ENCODE results near the gene SBF1.
"Not testable (repeated sequence)": the region's sequence is repeated elsewhere in the genome, so short reads cannot be mapped to it uniquely, and the experiment has no call there.

SBF1 gene, protein sequence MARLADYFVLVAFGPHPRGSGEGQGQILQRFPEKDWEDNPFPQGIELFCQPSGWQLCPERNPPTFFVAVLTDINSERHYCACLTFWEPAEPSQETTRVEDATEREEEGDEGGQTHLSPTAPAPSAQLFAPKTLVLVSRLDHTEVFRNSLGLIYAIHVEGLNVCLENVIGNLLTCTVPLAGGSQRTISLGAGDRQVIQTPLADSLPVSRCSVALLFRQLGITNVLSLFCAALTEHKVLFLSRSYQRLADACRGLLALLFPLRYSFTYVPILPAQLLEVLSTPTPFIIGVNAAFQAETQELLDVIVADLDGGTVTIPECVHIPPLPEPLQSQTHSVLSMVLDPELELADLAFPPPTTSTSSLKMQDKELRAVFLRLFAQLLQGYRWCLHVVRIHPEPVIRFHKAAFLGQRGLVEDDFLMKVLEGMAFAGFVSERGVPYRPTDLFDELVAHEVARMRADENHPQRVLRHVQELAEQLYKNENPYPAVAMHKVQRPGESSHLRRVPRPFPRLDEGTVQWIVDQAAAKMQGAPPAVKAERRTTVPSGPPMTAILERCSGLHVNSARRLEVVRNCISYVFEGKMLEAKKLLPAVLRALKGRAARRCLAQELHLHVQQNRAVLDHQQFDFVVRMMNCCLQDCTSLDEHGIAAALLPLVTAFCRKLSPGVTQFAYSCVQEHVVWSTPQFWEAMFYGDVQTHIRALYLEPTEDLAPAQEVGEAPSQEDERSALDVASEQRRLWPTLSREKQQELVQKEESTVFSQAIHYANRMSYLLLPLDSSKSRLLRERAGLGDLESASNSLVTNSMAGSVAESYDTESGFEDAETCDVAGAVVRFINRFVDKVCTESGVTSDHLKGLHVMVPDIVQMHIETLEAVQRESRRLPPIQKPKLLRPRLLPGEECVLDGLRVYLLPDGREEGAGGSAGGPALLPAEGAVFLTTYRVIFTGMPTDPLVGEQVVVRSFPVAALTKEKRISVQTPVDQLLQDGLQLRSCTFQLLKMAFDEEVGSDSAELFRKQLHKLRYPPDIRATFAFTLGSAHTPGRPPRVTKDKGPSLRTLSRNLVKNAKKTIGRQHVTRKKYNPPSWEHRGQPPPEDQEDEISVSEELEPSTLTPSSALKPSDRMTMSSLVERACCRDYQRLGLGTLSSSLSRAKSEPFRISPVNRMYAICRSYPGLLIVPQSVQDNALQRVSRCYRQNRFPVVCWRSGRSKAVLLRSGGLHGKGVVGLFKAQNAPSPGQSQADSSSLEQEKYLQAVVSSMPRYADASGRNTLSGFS (N-terminal part only)

DNA sequence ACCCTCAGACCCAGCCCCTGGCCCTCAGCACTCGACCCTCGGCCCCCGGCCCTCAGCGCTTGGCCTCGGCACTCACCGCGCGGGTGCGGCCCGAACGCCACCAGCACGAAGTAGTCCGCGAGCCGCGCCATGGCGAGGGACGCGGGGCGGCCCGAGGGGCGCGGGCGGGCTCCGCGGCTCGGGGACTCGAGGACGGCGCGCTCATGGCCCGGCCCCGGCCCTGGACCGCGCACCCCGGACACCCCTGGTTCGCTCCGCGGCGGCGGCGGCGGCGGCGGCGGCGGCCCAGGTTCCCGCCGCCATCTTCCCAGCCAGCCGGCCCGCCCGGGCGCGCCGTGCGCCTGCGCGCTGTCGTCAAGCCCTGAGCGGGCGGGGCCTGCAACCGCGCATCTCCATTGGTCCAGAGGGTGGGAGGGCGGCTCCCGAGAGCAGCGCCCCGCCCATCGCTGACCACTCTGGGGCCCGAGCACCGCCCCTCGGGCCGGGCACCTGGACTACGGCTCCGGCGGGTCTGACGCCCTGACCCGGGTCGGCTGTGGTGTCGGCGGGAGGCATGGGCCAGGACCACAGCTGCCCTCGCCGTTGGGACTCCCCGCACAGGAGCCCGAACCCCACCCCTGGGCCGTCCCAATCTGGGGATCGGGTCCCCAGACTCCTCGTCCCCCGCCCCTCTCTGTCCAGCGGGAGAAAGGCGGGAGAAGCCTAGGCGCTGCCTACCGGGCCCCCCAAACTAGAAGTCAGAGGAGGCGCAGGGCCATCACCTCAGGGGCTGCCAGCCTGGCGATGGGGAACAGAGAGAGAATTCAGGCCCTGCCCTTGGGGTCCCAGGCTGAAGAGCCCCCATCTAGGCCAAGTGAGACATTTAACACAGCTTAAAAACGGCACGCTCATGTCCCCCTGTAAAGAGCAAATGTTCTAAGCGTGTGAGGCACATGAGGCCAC lies at the start of gene SBF1:
Gene SBF1 (minus strand): TSS at position 326 of the 942 bp plus-strand sequence. CDS start 195 bp downstream, at position 131.
- peak; percentile 90 for DNase-seq (ENCODE audit: low spot score)

DNA sequence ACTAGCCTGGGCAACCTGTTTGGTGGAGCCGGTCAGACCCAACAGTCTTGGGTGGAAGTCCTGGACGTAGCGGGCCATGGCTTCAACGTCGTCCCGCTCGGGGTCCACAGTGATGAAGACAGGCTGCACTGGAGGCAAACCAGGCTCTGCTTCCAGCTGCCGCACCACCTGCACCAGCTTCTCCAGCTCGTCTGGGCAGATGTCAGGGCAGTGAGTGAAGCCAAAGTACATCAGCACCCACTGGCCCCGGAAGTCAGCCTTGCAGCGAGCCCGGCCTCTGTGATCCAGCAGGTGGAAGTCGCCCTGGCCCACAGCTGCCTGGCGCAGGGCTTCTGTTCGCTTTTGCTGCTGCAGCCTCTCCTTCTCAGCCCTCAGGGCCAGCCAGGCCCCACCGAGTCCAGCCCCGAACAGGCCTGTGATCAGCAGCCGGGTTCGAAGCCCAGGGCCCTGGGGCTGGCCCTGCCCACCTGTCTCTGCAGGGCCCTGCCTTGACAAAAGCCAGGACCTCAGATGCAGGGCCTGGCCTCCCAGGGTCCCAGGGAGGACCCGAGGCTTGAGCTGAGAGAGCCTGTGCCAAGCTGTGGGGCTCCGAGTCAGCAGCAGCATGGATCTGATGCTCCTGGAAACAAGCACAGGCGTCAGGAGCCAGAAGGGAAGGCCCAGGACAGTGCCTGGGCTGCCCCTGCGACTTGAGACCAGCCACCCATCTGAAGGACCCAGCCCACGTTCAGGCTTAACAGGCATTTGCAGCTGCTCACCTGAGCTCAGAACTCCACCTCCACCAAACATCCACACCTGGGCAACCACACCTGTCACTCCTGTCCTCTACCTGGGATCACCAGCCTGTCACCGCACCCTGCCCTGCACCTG lies 49.2 kb upstream of the SBF1 start:
- no peak for DNase-seq (ENCODE audit: low spot score)

DNA sequence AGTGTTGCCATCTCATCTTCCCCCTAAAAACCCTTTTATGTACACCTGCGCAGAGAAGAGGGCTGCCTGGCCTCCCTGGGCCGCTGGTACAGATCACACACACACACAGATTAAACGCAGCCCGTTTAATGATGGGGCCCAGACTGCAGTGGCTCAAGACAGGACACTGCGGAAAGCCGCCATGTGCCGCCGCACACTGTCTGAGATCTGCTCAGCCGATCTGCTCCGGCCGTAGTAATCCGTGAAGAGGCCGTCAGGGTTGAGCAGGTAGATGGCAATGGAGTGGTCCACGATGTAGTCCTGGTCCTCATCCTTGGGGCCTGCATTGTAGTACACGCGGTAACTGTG lies 48.6 kb upstream of the SBF1 start:
- DNase-seq (ENCODE audit: low spot score): no peak

DNA sequence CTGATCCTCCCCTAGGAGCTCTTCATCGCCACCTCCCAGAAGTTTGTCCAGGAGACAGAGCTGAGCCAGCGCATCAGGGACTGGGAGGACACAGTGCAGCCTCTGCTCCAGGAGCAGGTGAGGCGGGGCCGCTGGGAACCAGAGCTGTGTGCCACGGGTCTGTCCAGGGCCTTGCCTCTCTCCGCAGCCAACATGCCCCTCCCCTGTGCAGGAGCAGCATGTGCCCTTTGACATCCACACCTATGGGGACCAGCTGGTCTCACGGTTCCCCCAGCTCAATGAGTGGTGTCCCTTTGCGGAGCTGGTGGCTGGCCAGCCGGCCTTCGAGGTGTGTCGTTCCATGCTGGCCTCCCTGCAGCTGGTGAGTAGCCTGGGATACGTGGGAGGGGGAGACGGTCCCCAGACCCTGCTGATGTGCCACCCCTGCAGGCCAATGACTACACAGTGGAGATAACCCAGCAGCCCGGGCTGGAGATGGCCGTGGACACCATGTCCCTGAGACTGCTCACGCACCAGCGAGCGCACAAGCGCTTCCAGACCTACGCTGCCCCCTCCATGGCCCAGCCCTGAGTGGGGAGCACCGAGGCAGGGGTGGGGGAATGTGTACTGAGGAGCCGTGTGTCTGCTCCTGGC lies 48.1 kb upstream of the SBF1 start:
- DNase-seq (ENCODE audit: low spot score): no peak

DNA sequence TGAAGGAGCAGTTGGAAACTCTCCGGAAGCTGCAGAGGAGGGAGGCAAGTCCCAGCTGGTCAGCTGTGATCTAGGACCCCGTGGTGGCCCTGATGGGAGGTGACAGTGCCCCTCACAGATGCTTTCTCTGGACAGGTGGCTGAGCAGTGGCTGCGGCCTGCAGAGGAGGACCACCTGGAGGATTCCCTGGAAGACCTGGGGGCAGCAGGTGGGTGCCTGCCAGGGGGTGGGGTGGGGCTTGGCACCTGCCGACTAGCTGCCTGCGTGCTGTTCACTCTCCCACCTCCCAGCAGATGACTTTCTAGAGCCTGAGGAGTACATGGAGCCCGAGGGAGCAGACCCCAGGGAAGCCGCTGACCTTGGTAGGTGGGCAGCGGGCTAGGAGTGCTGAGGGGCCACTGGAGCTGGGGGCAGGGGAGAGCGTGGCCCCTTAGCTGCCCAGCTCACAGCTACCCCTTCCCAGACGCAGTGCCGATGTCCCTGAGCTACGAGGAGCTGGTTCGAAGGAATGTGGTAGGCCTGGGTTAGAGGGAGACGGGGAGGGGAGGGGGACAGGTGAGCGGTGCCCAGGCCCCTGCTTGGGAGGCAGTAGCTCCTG lies 47.5 kb upstream of the SBF1 start:
- no peak for DNase-seq (ENCODE audit: low spot score)

DNA sequence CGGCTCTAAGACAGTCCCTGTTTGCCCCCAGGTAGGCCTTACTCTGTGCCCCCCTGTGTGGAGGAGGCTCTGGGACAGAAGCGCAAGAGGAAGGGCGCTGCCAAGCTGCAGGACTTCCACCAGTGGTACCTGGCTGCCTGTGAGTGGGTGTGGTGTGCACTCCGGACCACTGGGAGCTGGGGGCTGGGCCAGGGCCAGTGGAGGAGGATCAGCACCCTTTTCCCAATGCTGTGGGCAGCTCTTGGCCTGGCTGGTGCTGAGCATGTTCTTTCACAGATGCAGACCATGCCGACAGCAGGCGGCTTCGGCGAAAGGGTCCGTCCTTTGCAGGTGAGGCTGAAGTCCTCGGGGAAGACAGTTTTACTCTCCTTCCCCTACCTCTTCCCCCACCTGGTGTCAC lies 46.9 kb upstream of the SBF1 start:
- no peak for DNase-seq (ENCODE audit: low spot score)

DNA sequence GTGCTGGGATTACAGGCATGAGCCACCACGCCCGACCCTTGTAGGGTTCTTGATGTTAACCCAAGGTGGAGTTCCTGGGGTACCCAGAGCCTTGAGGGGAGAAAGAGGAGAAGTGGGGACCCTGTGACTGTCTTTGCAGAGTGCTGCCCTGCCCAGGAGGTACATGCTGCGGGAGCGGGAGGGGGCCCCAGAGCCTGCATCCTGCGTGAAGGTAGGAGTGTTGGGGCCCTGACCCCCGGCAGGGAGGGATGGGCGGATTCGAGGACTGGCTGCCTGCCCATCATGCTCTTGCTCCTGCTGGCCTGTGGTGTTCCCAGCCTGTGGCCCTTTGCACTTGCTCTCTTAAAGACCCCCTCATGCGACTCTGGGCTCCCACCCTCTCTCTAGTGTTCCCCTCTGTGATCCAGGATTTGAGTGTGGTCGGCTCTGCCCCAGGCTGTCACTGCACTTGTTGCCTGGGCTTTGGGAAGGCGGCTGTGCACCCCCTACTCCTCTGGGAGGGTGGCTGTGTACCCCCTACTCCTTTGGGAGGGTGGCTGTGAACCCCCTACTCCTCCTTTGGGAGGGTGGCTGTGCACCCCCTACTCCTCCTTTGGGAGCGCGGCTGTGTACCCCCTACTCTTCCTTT lies 46.1 kb upstream of the SBF1 start:
- no peak for DNase-seq (ENCODE audit: low spot score)

DNA sequence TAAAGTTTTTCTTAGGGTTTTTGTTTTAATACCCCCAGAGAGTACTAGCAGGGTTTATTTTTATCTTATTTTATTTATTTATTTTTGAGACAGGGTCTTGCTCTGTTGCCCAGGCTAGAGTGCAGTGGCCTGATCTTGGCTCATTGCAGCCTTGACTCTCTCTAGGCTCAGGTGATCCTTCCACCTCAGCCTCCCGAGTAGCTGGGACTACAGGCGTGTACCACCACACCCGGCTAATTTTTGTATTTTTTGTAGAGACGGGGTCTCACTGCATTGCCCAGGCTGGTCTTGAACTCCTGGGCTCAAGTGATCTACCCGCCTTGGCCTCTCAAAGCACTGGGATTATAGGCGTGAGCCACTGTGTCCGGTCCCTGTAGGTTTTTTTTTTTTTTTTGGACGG lies 45.3 kb upstream of the SBF1 start:
- not testable (repeated sequence) for DNase-seq (ENCODE audit: low spot score)

DNA sequence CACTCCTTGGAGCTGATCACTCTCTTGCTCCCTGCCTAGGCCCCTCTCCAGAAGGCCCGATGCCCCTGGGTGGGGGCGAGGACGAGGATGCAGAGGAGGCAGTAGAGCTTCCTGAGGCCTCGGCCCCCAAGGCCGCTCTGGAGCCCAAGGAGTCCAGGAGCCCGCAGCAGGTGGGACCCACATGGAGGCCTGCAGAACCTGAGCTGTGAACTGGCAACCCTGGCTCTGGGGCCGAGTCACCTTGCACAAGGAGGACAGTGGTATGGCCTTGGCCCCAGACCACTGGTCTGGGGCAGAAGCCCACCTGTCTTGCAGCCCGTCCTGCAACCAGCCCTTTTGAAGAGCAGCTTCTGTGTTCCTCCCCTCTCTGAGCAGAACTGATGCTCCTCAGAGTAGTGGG lies 44.3 kb upstream of the SBF1 start:
- DNase-seq (ENCODE audit: low spot score): no peak

DNA sequence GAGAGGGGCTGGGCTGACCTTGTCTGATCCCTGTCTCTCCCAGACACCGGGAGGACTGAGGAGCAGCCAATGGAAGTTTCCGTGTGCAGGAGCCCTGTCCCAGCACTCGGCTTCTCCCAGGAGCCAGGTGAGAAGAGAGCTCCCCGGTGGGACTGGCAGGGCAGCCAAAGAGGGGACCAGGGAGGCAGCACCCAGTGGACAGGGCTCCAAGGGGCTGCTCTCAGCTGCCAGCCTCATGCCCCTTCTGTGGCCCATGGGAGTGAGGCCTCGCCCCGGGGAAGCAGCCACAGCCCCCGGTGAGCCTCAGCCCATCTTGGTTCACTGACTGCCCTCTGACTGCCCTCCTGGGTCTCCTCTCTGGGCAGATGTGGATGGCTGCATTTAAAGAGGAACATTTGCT lies 43.8 kb upstream of the SBF1 start:
- DNase-seq (ENCODE audit: low spot score): no peak

DNA sequence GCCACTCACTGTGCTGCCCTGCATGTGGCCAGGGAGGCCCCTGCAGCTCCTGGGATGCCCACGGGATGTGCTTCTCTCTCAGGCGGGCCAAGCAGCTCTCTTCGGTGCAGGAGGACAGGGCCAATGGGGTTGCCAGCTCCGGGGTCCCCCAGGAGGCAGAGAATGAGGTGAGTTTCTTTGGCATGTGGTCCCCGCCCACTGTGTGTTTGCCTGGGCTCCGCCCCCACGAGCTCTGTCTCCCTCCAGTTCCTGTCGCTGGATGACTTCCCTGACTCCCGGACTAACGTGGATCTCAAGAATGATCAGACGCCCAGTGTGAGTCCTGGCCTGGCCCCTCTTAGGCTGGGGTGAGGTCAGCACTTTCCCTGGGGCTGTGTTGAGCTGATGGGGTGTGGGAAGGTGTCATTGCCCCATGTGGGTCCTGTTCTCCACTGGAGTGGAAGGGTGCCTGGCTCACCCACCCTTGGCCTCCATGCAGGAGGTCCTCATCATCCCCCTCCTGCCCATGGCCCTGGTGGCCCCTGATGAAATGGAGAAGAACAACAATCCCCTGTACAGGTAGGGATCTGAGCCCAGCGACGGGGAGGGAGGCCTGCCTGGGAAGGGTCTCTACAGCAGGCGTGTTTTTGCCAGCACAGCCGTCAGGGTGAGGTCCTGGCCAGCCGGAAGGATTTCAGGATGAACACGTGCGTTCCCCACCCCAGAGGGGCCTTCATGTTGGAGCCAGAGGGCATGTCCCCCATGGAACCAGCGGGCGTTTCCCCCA lies 42.8 kb upstream of the SBF1 start:
- DNase-seq (ENCODE audit: low spot score): no peak

DNA sequence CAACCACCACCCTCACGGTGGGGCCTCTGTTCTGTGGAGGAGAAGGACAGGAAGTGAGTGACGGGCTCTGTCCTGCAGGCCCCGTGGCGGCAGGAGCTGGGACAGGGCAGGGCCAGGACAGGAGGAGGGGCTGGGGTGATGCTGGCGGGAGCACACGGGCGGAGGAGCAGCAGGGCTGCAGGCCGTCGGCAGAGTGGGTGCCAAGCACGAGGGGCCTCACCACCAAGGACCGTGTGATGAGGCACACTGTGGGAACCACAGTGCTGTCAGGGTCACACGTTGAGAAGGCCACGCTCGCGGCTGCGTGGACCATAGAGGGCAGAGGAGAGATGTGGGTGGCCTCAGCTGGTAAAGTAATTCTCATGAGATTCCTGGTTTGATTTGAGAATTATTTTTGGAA lies 42.1 kb upstream of the SBF1 start:
- no peak for DNase-seq (ENCODE audit: low spot score)

DNA sequence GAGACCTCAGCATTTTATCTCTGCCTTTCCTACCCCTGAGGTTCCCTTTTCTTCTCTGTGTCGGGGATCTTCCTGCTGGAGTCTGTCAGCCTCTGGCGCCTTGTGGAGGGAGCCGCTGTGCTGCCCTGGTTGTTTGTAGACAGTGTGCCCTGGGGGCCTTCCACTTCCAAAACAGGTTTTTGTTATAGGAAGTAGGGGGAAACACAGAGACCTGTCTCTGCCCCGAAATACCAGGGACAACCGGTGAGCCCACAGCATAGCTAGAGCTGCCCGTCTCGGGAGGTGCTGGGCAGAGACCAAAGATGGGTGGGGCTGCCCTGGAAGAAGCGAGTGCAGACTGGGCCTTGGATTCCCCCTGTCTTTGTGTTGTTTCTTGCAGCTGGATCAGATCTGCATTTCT lies 41.2 kb upstream of the SBF1 start:
- DNase-seq (ENCODE audit: low spot score): no peak

DNA sequence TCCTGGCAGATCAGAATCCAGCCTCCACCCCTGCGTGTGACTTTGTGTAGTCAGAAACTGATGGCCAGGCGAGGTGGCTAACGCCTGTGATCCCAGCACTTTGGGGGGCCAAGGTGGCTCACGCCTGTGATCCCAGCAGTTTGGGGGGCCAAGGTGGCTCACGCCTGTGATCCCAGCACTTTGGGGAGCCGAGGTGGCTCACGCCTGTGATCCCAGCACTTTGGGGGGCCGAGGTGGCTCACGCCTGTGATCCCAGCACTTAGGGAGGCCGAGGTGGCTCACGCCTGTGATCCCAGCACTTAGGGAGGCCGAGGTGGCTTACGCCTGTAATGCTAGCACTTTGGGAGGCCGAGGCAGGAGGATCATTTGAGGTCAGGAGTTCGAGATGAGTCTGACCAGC lies 38.3 kb upstream of the SBF1 start:
- no peak for DNase-seq (ENCODE audit: low spot score)

DNA sequence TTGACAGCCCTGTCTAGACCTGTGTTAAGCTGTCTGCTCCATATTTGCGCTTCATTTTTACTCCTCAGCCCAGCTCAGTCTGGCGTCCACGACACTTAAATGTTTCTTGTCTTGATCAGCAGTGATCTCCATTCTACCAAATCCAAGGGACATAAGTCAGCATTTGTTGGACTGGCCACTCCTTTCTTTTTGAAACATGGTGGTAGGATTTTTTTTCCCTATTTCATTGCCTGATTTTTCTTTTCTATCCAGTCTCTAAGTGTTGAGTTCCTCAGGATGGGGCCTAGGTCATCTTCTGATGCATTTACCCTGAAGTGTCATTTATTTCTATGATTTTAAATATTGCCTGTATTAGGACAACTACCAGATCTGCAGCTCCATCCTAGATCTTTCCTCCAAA lies 34.1 kb upstream of the SBF1 start:
- no peak for DNase-seq (ENCODE audit: low spot score)

DNA sequence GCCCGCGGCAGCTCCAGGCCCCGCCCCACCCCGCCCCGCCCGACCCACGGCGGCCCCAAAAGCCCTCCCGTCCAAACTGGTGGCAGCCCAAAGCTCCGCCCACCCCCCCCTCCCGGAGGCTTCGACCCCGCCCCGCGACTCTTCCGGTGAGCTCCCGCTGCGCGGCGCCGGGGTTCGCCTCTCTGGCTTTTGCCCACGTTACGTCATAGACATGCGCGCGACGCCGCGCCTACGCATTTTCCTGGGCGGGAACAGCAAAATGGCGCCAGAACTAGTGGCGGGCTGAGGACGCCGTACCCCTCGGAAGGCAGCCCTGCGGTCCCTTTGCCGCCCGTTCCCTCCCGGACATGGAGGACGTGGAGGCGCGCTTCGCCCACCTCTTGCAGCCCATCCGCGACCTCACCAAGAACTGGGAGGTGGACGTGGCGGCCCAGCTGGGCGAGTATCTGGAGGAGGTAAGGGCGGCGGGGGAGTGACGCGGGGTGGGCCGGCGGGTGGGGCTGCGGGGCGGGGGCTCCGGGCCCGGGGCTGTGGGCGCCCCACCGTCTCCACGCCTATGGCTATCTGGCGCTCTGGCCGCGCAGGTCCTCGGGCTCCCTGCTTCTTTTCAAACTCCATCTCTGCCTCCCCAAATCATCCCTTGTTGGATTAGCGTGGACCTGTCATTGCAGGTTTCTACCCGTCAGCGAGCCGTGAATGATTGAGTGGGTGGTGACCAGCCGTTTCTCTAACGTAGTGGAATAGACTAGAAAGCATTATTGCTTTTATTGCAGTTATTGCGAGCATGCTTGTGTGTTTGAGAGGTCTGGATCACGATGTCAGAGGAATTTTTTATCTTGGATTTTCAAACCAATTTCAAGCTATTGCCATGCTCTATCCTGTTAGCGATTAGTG lies 33.4 kb upstream of the SBF1 start, which contains the start of gene NCAPH2:
Gene NCAPH2 (plus strand): TSS at position 234 of the 894 bp plus-strand sequence. CDS start 114 bp downstream, at position 348.
- DNase-seq (ENCODE audit: low spot score): peak; percentile 97

DNA sequence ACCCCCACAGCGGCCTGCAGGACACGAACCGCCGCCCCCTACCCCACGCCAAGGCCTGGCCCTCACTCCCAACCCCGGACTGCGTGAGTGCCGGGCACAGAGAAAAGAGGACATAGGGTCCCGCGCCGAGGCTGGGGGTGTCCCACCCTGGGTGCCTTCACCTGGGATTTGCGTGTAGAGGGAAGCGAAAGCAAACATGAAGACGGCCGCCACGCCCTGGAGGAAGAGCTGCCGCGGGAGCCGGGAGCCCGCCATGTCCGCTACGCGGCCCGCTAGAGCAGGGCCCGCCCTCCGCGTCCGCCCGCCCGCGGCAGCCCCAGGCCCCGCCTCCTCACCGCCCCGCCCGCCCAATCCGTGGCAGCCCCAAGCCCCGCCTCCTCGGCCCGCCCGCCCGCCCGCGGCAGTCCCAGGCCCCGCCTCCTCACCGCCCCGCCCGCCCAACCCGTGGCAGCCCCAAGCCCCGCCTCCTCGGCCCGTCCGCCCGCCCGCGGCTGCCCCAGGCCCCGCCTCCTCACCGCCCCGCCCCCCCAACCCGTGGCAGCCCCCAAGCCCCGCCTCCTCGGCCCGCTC lies 32.7 kb upstream of the SBF1 start, which contains the start of gene LMF2:
Gene LMF2 (minus strand): TSS at position 282 of the 570 bp plus-strand sequence. CDS start 27 bp downstream, at position 255.
- DNase-seq (ENCODE audit: low spot score): no peak
